DOHH2 (cell line): Measurements from ENCODE around the gene NCR2.
A peak's percentile ranks its signal among the peaks of the same experiment; 100 is the strongest.

Experiments
- H3F3A ChIP-seq: fragments of 200-600 bp; sonication (generic), shearing (Covaris generic); 2 replicates; pipeline ENCODE4 v1.6.0; 2016; ENCODE audit warnings: antibody characterized with exemption, mild to moderate bottlenecking; ENCODE audit not compliant: control insufficient read depth, insufficient read depth
- H3K27ac ChIP-seq: fragments of 200-600 bp; sonication (generic); 2 replicates; pipeline ENCODE4 v1.5.1; 2014; ENCODE audit warnings: low read depth, mild to moderate bottlenecking, low read length, moderate library complexity
- H3K27me3 ChIP-seq: fragments of 200-600 bp; sonication (generic); 2 replicates; pipeline ENCODE4 v1.6.1; 2014; ENCODE audit warnings: mild to moderate bottlenecking, low read length, mixed read lengths; ENCODE audit not compliant: control insufficient read depth
- H3K36me3 ChIP-seq: fragments of 200-600 bp; sonication (generic); 2 replicates; pipeline ENCODE4 v1.6.1; 2014; ENCODE audit warnings: mild to moderate bottlenecking, low read length, moderate library complexity, mixed read lengths; ENCODE audit not compliant: control insufficient read depth
- H3K4me1 ChIP-seq: fragments of 200-600 bp; sonication (generic); 2 replicates; pipeline ENCODE4 v1.6.1; 2014; ENCODE audit warnings: mild to moderate bottlenecking, low read length, mixed read lengths; ENCODE audit not compliant: control insufficient read depth
- H3K4me2 ChIP-seq: fragments of 200-600 bp; sonication (generic); 2 replicates; pipeline ENCODE4 v1.6.0; 2014; ENCODE audit warnings: mild to moderate bottlenecking, low read length, moderate library complexity
- H3K4me3 ChIP-seq: fragments of 200-600 bp; sonication (generic); 2 replicates; pipeline ENCODE4 v1.5.1; 2014; ENCODE audit warnings: mild to moderate bottlenecking, low read length, mixed read lengths
- H3K79me2 ChIP-seq: fragments of 200-600 bp; sonication (generic); 2 replicates; pipeline ENCODE4 v1.6.1; 2014; ENCODE audit warnings: mild to moderate bottlenecking, low read length, mixed read lengths; ENCODE audit not compliant: control insufficient read depth
- H3K9me2 ChIP-seq: fragments of 200-600 bp; sonication (generic); replicated peaks from 2 replicates; pipeline ENCODE4 v1.6.1; 2014; ENCODE audit warnings: mild to moderate bottlenecking, low read length, mixed read lengths; ENCODE audit not compliant: control insufficient read depth
- H3K9me3 ChIP-seq: fragments of 200-600 bp; sonication (generic); 2 replicates; pipeline ENCODE4 v1.6.1; 2014; ENCODE audit warnings: antibody characterized with exemption, low read length, mixed read lengths; ENCODE audit not compliant: control insufficient read depth, insufficient read depth
- H4K20me1 ChIP-seq: fragments of 200-600 bp; sonication (generic); 2 replicates; pipeline ENCODE4 v1.6.0; 2014; ENCODE audit warnings: low read depth, mild to moderate bottlenecking, antibody characterized with exemption, low read length, moderate library complexity; ENCODE audit not compliant: control insufficient read depth, insufficient read depth
- EZH2phosphoT487 ChIP-seq: fragments of 200-600 bp; sonication (generic); IDR thresholded peaks from 2 replicates; pipeline ENCODE4 v1.6.1; 2017; ENCODE audit warnings: borderline replicate concordance, mild to moderate bottlenecking, antibody characterized with exemption, low read length, moderate library complexity, mixed read lengths
- TF ChIP-seq, protein P1 (sequence below): fragments of 200-600 bp; sonication (generic); IDR thresholded peaks from one replicate; pipeline ENCODE4 v1.5.1; 2014; ENCODE audit warnings: antibody characterized with exemption, mild to moderate bottlenecking, low read depth, low read length; ENCODE audit not compliant: poor library complexity, severe bottlenecking

Gene NCR2

DNA sequence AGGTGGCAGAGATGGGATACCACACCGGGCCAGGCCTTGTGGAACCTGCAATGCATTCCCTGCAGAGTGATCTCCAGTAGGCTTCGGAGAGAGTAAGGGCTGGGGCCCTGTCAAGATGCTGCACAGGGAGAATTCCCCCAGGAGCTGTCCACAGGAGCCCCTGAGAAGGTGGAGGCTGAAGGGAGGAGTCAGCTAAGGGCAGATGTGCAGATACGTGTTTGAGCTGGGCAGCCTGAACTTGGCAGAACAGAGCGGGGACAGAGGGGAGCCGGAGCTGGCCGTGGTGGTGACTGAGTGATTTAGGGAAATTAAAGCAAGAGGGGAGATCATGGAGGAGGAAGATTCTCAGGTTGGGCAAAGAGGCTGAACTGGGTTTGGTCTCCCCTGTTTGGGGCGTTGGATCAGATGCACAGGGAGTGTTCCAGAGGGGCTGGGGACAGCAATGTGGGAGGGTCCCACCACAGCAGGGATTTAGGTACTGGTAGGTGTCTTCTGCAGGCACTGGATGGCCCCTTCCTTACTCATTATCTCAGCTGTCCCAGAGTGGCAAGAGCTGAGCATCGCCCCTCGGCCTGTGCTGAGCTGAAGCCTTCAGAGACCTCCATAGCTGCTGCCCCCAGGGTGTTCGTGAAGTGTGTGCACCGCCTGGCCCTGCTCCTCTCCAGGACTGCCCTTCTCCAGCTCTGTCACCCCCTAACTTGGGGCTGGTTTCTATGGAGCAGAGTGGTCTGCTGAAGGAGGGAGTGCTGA is 3.8 kb upstream of the NCR2 start:
- no peak overlapping the region for H3K27ac ChIP-seq
- TF ChIP-seq, protein P1, sequence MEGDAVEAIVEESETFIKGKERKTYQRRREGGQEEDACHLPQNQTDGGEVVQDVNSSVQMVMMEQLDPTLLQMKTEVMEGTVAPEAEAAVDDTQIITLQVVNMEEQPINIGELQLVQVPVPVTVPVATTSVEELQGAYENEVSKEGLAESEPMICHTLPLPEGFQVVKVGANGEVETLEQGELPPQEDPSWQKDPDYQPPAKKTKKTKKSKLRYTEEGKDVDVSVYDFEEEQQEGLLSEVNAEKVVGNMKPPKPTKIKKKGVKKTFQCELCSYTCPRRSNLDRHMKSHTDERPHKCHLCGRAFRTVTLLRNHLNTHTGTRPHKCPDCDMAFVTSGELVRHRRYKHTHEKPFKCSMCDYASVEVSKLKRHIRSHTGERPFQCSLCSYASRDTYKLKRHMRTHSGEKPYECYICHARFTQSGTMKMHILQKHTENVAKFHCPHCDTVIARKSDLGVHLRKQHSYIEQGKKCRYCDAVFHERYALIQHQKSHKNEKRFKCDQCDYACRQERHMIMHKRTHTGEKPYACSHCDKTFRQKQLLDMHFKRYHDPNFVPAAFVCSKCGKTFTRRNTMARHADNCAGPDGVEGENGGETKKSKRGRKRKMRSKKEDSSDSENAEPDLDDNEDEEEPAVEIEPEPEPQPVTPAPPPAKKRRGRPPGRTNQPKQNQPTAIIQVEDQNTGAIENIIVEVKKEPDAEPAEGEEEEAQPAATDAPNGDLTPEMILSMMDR, result no peak
- TF ChIP-seq EZH2phosphoT487, result no peak
- H3K27me3 ChIP-seq, result peaks cover 15% of the 10 kb centered on the region
- no peaks in the 10 kb centered on the region for H3K9me3 ChIP-seq
- peaks cover 32% of the 10 kb centered on the region for H3K4me1 ChIP-seq
- no peaks in the 10 kb centered on the region for H3F3A ChIP-seq
- H3K36me3 ChIP-seq, result no peaks in the 10 kb centered on the region
- H3K79me2 ChIP-seq, result no peaks in the 10 kb centered on the region
- no peak overlapping the region for H3K4me2 ChIP-seq
- no peaks in the 10 kb centered on the region for H3K9me2 ChIP-seq
- H3K4me3 ChIP-seq, result no peak overlapping the region
- H4K20me1 ChIP-seq, result no peaks in the 10 kb centered on the region

GRCh38 chr6:41332241-41332640 is 3.2 kb upstream of the NCR2 start:
- Histone ChIP-seq H3K79me2 (no peaks in the 10 kb centered on the region), H3F3A (no peaks in the 10 kb centered on the region), H3K36me3 (no peaks in the 10 kb centered on the region), H3K4me1 (peaks cover 35% of the 10 kb centered on the region), H3K9me2 (no peaks in the 10 kb centered on the region), H3K4me2 (no peak overlapping the region), H3K9me3 (no peaks in the 10 kb centered on the region), H3K4me3 (no peak overlapping the region), H4K20me1 (no peaks in the 10 kb centered on the region), H3K27ac (no peak overlapping the region), H3K27me3 (peaks cover 9% of the 10 kb centered on the region)
- TF ChIP-seq, protein P1, result no peak
- no peak for TF ChIP-seq EZH2phosphoT487

DNA sequence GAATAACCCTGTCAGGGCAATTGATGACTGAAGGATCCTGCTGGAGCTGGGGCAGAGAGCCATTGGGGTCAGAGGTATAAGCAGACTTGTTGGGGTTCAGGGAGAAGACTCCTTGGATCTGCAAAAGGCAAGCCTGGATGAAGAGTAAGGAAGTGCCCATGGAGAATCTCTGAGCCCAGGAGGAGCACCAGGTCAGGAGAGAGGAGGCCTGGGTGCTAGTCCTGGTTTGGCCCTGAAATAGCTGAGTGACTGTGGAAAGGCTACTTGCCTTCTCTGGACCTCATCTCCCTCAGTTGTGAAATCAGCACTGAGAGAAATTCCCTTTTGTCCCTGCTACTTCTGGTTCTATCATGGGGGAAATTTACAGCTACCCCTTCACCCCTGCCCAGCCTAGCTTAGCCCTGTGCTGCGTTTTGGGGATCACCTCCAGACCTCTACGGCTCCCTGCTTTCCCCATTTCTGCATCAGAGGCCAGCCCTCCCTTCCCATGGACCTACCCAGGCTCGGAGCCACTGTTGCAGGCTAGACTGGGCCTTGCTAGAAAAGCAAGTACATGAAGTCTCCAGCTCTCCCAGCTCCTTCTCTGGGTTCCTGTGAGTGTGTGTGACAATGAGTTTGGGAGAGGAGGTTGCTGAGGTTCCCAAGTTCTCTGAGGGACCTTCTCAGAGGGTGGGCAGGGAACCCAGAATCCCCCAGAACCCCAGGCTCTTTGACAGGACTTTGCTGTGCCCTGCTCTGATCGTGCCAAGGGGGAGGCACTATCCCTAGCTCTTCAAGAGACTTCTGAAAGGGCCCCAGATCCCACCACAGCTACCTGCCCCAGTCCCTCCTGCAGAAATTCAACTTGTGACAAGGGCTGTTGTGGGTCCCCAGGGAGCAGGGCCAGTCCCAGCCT is 2.3 kb upstream of the NCR2 start:
- no peaks in the 10 kb centered on the region for H3K9me2 ChIP-seq
- H3K4me2 ChIP-seq, result peak overlapping the region; percentile 51
- H3K9me3 ChIP-seq, result no peaks in the 10 kb centered on the region
- TF ChIP-seq, protein P1, result no peak
- TF ChIP-seq EZH2phosphoT487, result no peak
- no peaks in the 10 kb centered on the region for H3K79me2 ChIP-seq
- peak overlapping the region; percentile 21 for H3K4me3 ChIP-seq
- peak overlapping the region; percentile 47 for H3K27ac ChIP-seq
- peaks cover 4% of the 10 kb centered on the region; the same call in 1 of the 2 replicates for H3K27me3 ChIP-seq
- H3F3A ChIP-seq, result no peaks in the 10 kb centered on the region
- peaks cover 35% of the 10 kb centered on the region for H3K4me1 ChIP-seq
- H4K20me1 ChIP-seq, result no peaks in the 10 kb centered on the region
- no peaks in the 10 kb centered on the region for H3K36me3 ChIP-seq
